Breast epithelium (tissue), 3 donors: ENCODE measurements around the gene ANKS1B.

Experiments
- CTCF ChIP-seq, 3 donors: fragments of 450-650 bp; IDR thresholded peaks; one replicate each; pipeline ENCODE4 v1.5.1; 2016 to 2017; ENCODE audit warnings: antibody characterized with exemption in 3 of 3, mild to moderate bottlenecking in 3 of 3, moderate library complexity in 3 of 3
- POLR2A ChIP-seq: fragments of 450-650 bp; IDR thresholded peaks from one replicate; pipeline ENCODE4 v1.6.1; 2016; ENCODE audit warnings: antibody characterized with exemption, mild to moderate bottlenecking, moderate library complexity

GRCh38 chr12:99045158-99045557 lies 939.6 kb downstream of the ANKS1B start:
- no peak for TF ChIP-seq CTCF (IDR thresholded peaks at IDR 0.05)
- no peak for TF ChIP-seq POLR2A
